Type B pancreatic cell (in vitro differentiated cells): ENCODE results near the gene IRGC. TPM values are rescaled to one million over a fixed set of nuclear protein-coding genes. Genes with fewer than 3 reads are reported as not detected.

Experiments used
- DNase-seq: peaks from one replicate; pipeline ENCODE4 v3.0.0; 2021; ENCODE audit warnings: mixed read lengths; ENCODE audit not compliant: unreplicated experiment; ENCODE audit errors: extremely low spot score
- H3K27ac Mint-ChIP-seq: 2 replicates; pipeline ENCODE4 v1.8.0; 2021; ENCODE audit warnings: mild to moderate bottlenecking, mixed read lengths
- H3K27me3 Mint-ChIP-seq: 2 replicates; pipeline ENCODE4 v1.8.0; 2021; ENCODE audit warnings: mixed read lengths
- H3K36me3 Mint-ChIP-seq: 2 replicates; pipeline ENCODE4 v1.8.0; 2021; ENCODE audit warnings: mixed read lengths
- H3K4me1 Mint-ChIP-seq: one replicate; pipeline ENCODE4 v1.8.0; 2021; ENCODE audit warnings: mixed read lengths; ENCODE audit not compliant: unreplicated experiment
- H3K4me3 Mint-ChIP-seq: 2 replicates; pipeline ENCODE4 v1.8.0; 2021; ENCODE audit warnings: mild to moderate bottlenecking, mixed read lengths
- H3K9me3 Mint-ChIP-seq: 2 replicates; pipeline ENCODE4 v1.8.0; 2021; ENCODE audit warnings: mixed read lengths
- CTCF ChIP-seq: fragments of 200-600 bp; sonication (generic); conservative IDR thresholded peaks from 2 replicates; pipeline ENCODE4 v1.5.0; 2021; ENCODE audit warnings: antibody characterized with exemption, mild to moderate bottlenecking
- total RNA-seq: library from RNA; stranded (reverse); gene quantifications from 2 replicates; pipeline ENCODE4 v1.2.1, GENCODE V29; 2021; ENCODE audit warnings: low replicate concordance

The IRGC gene
- total RNA-seq, 1 donor from 2014 or later = not detected

DNA sequence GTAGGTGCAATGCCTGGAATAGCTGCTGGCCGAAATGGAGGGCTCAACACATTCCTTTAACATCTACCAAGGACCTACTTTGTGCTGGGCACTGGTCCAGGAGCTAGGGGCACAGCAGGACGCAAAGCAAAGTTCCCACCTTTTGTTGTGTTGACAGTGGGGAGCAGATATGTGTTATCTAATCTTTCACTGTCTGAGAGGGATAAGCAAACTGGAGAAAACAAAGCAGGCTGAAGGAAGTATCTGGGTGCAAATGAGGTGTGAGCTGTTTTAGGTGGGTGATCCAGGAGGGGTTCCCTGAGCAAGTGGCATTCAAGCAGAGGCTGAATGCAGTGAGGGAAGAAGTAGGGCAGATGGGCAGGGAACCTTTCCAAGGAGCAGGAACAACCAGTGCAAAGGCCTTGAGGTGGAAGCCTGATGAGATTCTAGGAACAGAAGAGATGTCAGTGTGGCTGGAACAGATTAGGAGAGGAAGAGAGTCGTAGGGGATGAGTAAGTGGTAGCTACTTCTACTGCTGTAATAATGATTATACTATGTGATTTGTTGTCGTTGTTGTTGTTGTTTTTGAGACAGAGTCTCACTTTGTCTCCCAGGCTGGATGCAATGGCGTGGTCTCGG is 43.7 kb upstream of the IRGC start:
- Mint-ChIP-seq H3K27me3 (peaks cover 44% of the 10 kb centered on the region), H3K36me3 (peaks cover 11% of the 10 kb centered on the region), H3K9me3 (no peaks in the 10 kb centered on the region), H3K27ac (peak overlapping the region; percentile 20), H3K4me3 (no peak overlapping the region), H3K4me1 (peaks cover 37% of the 10 kb centered on the region)
- no peak for DNase-seq
- TF ChIP-seq CTCF = no peak

GRCh38 chr19:43673637-43674036 is 42.2 kb upstream of the IRGC start:
- TF ChIP-seq CTCF = no peak
- peaks cover 36% of the 10 kb centered on the region for H3K27me3 Mint-ChIP-seq
- H3K4me1 Mint-ChIP-seq = peaks cover 31% of the 10 kb centered on the region

DNA sequence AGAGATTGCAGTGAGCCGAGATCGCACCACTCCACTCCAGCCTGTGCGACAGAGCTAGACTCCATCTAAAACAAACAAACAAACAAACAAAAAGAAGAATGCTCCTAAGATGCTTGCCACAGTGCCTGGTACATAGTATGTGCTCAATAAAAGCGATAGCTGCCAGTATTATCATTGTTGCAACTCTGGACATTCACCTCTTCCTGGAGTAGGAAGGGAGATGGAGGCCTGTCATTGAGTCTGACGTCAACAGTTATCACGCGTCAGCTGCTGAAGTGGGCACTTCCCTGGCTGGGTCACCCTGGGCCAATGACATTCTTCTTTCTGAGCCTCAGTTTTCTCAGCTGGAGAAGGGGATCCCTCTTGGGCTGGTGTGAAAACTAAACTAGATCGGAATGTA is 41.7 kb upstream of the IRGC start:
- no peak for TF ChIP-seq CTCF
- H3K4me1 Mint-ChIP-seq = peaks cover 31% of the 10 kb centered on the region
- H3K9me3 Mint-ChIP-seq = no peaks in the 10 kb centered on the region
- peaks cover 32% of the 10 kb centered on the region for H3K27me3 Mint-ChIP-seq
- no peak for DNase-seq
- no peaks in the 10 kb centered on the region for H3K36me3 Mint-ChIP-seq
- no peak overlapping the region for H3K4me3 Mint-ChIP-seq
- no peak overlapping the region for H3K27ac Mint-ChIP-seq

More at GRCh38 chr19:43673637-43674036, 42.2 kb upstream of the IRGC start:
- H3K36me3 Mint-ChIP-seq = no peaks in the 10 kb centered on the region
- H3K4me3 Mint-ChIP-seq = no peak overlapping the region
- no peaks in the 10 kb centered on the region for H3K9me3 Mint-ChIP-seq
- no peak overlapping the region for H3K27ac Mint-ChIP-seq
- no peak for DNase-seq

- TF ChIP-seq CTCF = no peak
- H3K36me3 Mint-ChIP-seq = no peaks in the 10 kb centered on the region
- peak overlapping the region; percentile 94 for H3K27ac Mint-ChIP-seq
Observed at GRCh38 chr19:43674596-43674995, 41.3 kb upstream of the IRGC start.

GRCh38 chr19:43675269-43675879 is 40.5 kb upstream of the IRGC start:
- H3K27me3 Mint-ChIP-seq = peaks cover 21% of the 10 kb centered on the region
- H3K9me3 Mint-ChIP-seq = no peaks in the 10 kb centered on the region
- H3K27ac Mint-ChIP-seq = peak overlapping the region; percentile 94
- DNase-seq = no peak
- TF ChIP-seq CTCF = no peak
- peak overlapping the region; percentile 19 for H3K4me3 Mint-ChIP-seq
- no peaks in the 10 kb centered on the region for H3K36me3 Mint-ChIP-seq
- peaks cover 23% of the 10 kb centered on the region for H3K4me1 Mint-ChIP-seq

More at GRCh38 chr19:43674596-43674995, 41.3 kb upstream of the IRGC start:
- Mint-ChIP-seq H3K4me3 (no peak overlapping the region), H3K9me3 (no peaks in the 10 kb centered on the region), H3K27me3 (peaks cover 28% of the 10 kb centered on the region), H3K4me1 (peaks cover 31% of the 10 kb centered on the region)
- DNase-seq = no peak
